Stimulated activated CD4-positive, alpha-beta T cell treated with anti-CD3 and anti-CD28 coated beads, Interleukin-1b, Interleukin-23, amount 100 ng/mL, for 1 hour (primary cell): Measurements from ENCODE around the gene MEGF10.
"Not testable (repeated sequence)": the region's sequence is repeated elsewhere in the genome, so short reads cannot be mapped to it uniquely, and the experiment has no call there.

ENCODE experiments used
- DNase-seq, 2 donors: peaks; one replicate each; pipeline ENCODE4 v3.0.0-alpha.2; 2020; ENCODE audit warnings: low read depth in 2 of 2

MEGF10 gene

GRCh38 chr5:127298036-127298429, 7.4 kb downstream of the MEGF10 start:
- no peak for DNase-seq

DNA sequence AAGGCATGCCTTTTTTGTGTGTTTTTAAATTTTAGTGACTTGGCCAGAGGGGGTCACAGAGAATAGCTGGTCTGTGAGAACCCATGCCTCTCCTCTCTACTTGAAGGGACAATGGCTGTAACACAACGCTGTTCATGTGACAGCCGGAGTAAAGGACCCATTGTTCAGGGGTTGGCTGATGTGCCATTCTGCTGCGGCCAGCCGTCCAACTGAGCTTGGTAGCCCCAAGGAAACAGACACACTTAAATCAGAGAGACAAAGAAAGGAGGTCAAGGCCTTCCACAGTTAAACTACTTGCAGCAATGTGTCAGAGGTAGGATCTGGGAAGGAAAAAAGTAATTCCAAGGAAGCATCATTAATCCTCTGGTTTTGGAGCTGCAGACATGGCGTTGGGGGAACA, 8.1 kb downstream of the MEGF10 start:
- no peak for DNase-seq

GRCh38 chr5:127299678-127300077, 9.1 kb downstream of the MEGF10 start:
- no peak for DNase-seq

GRCh38 chr5:127302509-127302908, 11.9 kb downstream of the MEGF10 start:
- DNase-seq = no peak

DNA sequence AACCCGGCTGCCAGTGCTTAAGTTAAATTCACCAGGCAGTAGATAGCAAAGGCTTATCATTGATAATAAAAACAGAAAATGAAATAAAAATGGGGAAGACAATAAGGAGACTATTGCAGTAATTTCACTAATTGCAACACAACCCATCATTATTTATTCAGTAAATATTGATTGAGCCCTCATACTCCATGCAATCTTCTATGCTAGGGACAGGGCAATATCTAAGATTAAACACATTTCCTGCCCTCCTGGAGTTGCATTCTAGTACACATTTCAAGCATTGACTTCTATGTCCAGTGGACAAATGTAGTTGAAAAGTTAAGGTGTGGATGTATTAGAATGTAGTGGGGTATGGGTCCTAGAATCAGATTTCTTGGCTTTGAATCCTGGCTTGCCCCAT, 12.8 kb downstream of the MEGF10 start:
- no peak for DNase-seq

DNA sequence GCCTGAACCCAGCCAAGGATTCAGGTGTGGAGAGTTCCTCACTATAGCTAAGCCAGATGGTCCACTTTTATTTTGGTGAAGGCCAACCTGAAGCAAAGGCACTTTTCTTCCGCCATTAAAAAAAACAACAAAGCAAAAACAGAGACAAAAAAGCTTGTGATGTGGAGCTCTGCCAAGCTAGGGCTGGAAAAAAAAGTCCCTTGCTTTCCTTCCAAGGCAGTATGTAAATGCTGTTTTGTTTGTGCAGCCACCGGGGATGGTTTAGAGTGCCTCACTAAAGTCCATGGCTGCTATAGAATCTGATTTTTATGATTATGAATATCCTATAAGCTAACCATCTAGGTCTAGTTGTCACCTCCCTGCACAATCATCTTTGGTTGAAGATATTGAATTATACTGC, 14.9 kb downstream of the MEGF10 start:
- no peak for DNase-seq

- DNase-seq = no peak
These were observed 15.4 kb downstream of the MEGF10 start for GRCh38 chr5:127306036-127306435.

GRCh38 chr5:127306647-127307046, 16.1 kb downstream of the MEGF10 start:
- DNase-seq = no peak

- DNase-seq = no peak
These were observed 17.3 kb downstream of the MEGF10 start for GRCh38 chr5:127307868-127308267.

DNA sequence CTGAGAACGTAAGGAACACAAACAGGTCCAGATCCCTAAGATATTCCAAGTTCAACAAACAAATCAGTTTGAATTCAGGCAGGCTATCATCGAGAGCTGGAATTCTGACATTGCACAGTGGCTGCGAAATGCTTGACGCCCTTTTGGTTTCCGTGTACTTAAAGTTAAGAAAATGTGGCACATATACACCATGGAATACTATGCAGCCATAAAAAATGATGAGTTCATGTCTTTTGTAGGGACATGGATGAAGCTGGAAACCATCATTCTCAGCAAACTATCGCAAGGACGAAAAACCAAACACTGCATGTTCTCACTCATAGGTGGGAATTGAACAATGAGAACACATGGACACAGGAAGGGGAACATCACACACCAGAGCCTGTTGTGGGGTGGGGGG, 17.7 kb downstream of the MEGF10 start:
- DNase-seq = not testable (repeated sequence)

DNA sequence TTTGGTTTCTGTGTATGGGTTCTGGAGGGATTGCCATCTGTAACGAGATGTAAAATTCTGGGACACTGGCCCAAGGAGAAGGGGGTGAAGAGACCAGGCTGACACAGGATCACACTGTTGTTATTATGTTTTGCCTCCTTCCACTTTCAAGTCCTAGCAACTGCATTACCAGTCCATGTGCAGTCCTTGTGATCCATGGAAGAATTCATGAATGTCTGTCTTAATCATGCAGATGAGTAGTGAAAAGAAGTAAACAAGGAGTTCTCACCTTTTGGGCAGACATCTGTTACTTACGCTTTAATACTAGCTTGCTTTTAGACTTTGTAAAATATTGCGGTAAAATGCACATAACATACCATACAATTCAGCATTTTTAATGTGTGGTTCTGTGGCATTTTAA, 18.3 kb downstream of the MEGF10 start:
- DNase-seq = no peak

DNA sequence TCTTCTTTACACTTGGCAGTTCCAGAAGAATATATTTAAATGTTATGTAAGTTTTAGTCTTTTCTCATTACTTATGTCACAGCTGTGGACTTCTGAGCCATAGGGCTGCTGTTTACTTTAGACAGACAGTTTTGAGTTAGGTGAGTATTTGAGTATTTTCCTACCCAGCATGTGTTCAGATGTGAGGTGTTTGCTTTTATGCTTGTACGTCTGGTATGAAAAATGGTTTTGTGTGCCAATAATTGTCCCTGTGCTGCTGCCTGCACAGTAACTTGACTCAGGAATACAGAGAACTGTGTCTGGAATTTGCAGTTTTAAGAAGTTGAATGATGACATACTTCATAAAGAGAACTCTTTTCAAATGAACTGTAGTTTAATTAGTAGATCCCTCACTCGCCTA, 20.8 kb downstream of the MEGF10 start:
- DNase-seq = no peak

DNA sequence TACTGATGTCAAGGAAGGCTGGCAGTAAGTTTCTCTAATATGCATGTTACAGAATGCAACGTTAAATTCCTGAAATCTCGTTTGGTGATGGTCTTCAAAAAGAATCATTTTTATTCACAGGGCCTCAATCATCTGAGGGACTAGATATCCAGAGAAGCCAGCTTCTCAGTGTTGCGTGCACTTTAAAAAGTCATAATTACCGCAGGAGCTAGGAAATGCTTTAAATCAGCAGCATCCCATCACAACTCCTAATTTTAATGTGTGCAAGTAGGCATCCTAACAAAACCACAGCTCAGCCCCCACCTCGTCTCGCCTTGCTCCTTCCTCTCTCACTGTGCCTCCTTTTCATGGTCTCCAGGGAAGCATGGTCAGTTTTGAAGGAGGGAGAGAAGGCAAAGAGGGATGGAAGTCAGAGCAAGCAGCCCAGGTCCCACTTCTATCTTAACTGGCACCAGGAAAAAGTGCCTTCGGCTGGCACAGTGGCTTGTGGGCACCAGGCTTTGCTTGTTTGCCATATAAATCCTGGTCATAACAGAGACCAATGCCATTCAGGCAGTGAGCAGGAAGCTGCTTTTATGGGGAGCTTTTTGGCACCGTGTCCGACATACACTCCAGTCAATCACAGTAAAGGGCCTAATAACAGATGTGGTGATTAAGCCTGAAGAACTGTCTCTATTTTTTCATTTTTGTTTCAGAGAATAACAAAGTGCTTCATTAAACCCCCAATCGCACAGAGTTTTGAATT, 21.4 kb downstream of the MEGF10 start:
- no peak for DNase-seq

GRCh38 chr5:127313379-127313778, 22.8 kb downstream of the MEGF10 start:
- no peak for DNase-seq

DNA sequence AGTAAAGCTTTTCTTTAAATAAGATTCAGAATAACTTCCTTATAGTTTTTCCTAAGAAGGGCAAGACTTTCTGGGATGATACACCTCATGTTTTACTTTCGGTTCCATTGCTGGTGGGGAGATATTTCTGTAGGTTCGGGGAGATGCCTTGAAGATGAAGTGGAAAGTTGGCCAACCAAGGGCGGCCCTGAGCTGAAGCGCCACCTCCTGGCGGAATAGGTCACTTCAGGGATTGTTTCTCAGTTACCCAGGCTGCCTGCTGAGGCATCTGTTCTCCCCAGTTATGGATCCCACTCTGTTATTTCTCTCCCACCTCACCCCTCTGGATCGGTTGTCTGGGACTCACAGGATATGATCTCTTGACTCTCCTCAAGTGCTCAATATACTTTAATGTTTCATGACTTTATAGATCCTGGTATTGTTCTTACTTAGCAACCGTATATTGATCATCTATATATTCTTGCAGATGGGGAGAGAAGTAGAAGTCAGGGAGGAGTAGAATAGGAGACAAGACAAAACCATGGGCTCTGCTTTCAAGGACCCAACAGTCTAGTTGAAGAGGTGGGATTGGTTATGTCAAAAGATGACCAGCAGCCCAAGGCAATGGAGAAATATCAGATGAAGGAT, 23.4 kb downstream of the MEGF10 start:
- peak; percentile 19 to 63 for DNase-seq

DNA sequence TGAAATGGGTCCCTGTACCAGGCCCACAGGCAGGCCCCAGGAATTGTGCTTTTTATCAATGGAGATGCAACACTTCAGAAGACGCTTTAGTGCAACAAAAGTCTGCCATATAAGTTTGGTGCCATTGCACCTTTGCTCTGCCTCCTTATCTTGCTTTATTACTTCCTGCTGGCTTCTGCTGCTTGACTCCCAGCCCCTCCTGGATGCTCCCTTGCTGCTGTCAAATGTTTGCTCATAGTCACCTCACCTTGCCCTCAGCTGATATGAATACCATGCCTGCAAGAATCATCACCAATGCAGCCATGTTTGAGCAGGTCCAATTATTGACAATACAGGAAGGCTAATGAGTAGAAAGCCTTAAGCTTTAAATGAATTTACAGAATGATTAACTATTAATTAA, 25.4 kb downstream of the MEGF10 start:
- no peak for DNase-seq

DNA sequence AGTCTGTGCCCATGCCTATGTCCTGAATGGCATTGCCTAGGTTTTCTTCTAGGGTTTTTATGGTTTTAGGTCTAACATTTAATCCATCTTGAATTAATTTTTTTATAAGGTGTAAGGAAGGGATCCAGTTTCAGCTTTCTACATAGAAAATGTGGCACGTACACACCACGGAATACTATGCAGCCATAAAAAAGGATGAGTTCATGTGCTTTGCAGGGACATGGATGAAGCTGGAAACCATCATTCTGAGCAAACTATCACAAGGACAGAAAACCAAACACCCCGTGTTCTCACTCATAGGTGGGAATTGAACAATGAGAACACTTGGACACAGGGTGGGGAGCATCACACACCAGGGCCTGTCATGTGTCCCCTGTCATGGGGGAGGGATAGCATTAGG, 26.8 kb downstream of the MEGF10 start:
- not testable (repeated sequence) for DNase-seq

GRCh38 chr5:127320032-127320965, 29.7 kb downstream of the MEGF10 start:
- DNase-seq = no peak

GRCh38 chr5:127321465-127321864, 30.9 kb downstream of the MEGF10 start:
- DNase-seq = no peak

DNA sequence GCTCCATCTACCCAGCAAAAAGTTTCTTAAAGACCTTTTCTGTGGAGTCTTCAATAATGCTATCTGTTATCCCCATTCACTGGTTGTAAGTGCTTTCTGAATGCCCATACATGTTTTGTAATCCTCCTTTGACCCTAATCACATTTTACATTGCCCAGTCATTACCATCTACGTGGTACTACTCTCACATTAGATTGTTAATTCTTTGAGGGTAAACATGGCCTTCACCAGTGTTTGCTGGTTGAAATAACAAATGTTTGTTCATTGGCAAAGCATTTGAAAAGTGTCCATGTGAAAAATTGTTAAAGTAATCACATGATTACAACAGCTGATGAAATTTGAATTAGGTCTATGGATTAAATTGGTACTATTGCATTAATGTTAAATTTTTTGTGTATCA, 31.8 kb downstream of the MEGF10 start:
- no peak for DNase-seq

GRCh38 chr5:127324756-127325155, 34.2 kb downstream of the MEGF10 start:
- no peak for DNase-seq

GRCh38 chr5:127326431-127326830, 35.8 kb downstream of the MEGF10 start:
- no peak for DNase-seq
